PC-3 (cell line): ENCODE measurements around the gene CCL21. TPM values are rescaled to one million over a fixed set of nuclear protein-coding genes. Genes with fewer than 3 reads are reported as not detected.

Experiments
- ATAC-seq: fragments of 200-7000 bp; cut with Tn5 transposase; 2 replicates; pipeline ENCODE4 v1.9.1; 2020; ENCODE audit warnings: mild to moderate bottlenecking, moderate library complexity
- BruUV-seq: library from RNA; stranded (reverse); fragments of 400-500 nt; replicated peaks from 2 replicates; lab custom pipeline; 2021; lab: Mats Ljungman, UMichigan
- CTCF ChIA-PET: fragments of 300-600 bp; sonication (Branson Sonifier 250); formaldehyde crosslinking; loops from one replicate; lab custom pipeline; 2022; ENCODE audit warnings: antibody characterized with exemption; lab: Charles Lee
- POLR2A ChIA-PET: fragments of 300-600 bp; sonication (Branson Sonifier 250); formaldehyde crosslinking; loops from one replicate; lab custom pipeline; 2022; ENCODE audit warnings: antibody characterized with exemption; ENCODE audit not compliant: unreplicated experiment; lab: Charles Lee
- DNase-seq: peaks from one replicate; pipeline ENCODE4 v3.0.0-alpha.2; 2015
- H2AFZ ChIP-seq: fragments of 300-600 bp; sonication (generic); 2 replicates; pipeline ENCODE4 v1.6.0; 2016; ENCODE audit warnings: antibody characterized with exemption, low read length
- H3F3A ChIP-seq: fragments of 300-600 bp; sonication (generic); one replicate; pipeline ENCODE4 v1.6.0; 2017; ENCODE audit warnings: antibody characterized with exemption, low read length, control low read depth, mild to moderate bottlenecking; ENCODE audit not compliant: unreplicated experiment
- H3K27ac ChIP-seq: fragments of 300-600 bp; sonication (generic); 2 replicates; pipeline ENCODE4 v1.5.1; 2016; ENCODE audit warnings: mild to moderate bottlenecking, low read length
- H3K27me3 ChIP-seq: fragments of 300-600 bp; sonication (generic); 2 replicates; pipeline ENCODE4 v1.6.1; 2016; ENCODE audit warnings: low read length, mixed read lengths
- H3K36me3 ChIP-seq: fragments of 300-600 bp; sonication (generic); 2 replicates; pipeline ENCODE4 v1.6.1; 2016; ENCODE audit warnings: low read depth, mixed run types, low read length, mixed read lengths
- H3K4me1 ChIP-seq: fragments of 300-600 bp; sonication (generic); 2 replicates; pipeline ENCODE4 v1.5.1; 2016; ENCODE audit warnings: low read length; ENCODE audit not compliant: insufficient read depth
- H3K4me2 ChIP-seq: fragments of 300-600 bp; sonication (generic); 2 replicates; pipeline ENCODE4 v1.6.0; 2016; ENCODE audit warnings: low read length
- H3K4me3 ChIP-seq: fragments of 300-600 bp; sonication (generic); 2 replicates; pipeline ENCODE4 v1.5.1; 2016; ENCODE audit warnings: mild to moderate bottlenecking, low read length, mixed read lengths
- H3K79me2 ChIP-seq: fragments of 300-600 bp; sonication (generic); 2 replicates; pipeline ENCODE4 v1.6.1; 2017; ENCODE audit warnings: low read length, mixed read lengths
- H3K9ac ChIP-seq: fragments of 300-600 bp; sonication (generic); 2 replicates; pipeline ENCODE4 v1.6.0; 2016; ENCODE audit warnings: mild to moderate bottlenecking, low read length
- H3K9me2 ChIP-seq: fragments of 300-600 bp; sonication (generic); replicated peaks from 2 replicates; pipeline ENCODE4 v1.6.1; 2016; ENCODE audit warnings: mixed run types, low read length, mixed read lengths
- H3K9me3 ChIP-seq: fragments of 300-600 bp; sonication (generic); 2 replicates; pipeline ENCODE4 v1.6.1; 2016; ENCODE audit warnings: low read length, mixed read lengths
- H4K20me1 ChIP-seq: fragments of 300-600 bp; sonication (generic); 2 replicates; pipeline ENCODE4 v1.6.1; 2016; ENCODE audit warnings: low read length, mixed read lengths
- CTCF ChIP-seq: fragments of 300-600 bp; sonication (generic); conservative IDR thresholded peaks from 2 replicates; pipeline ENCODE4 v1.5.1; 2017; ENCODE audit warnings: antibody characterized with exemption, low read depth, mild to moderate bottlenecking, low read length
- EZH2 ChIP-seq: fragments of 300-600 bp; sonication (generic); IDR thresholded peaks from one replicate; pipeline ENCODE4 v1.6.1; 2017; ENCODE audit warnings: antibody characterized with exemption, mild to moderate bottlenecking, low read length; ENCODE audit not compliant: unreplicated experiment
- EZH2phosphoT487 ChIP-seq: fragments of 300-600 bp; sonication (generic); IDR thresholded peaks from 2 replicates; pipeline ENCODE4 v1.6.1; 2018; ENCODE audit warnings: mild to moderate bottlenecking, antibody characterized with exemption, low read length, borderline replicate concordance
- intact Hi-C: fragments of 100-400 bp; cut with micrococcal nuclease; formaldehyde crosslinking; loops from 2 replicates; pipeline ENCODE4 v1.9.0; 2023
- total RNA-seq: library from RNA; depleted of rRNA; stranded (reverse); fragments of >200 nt; gene quantifications from 2 replicates; pipeline ENCODE4 v1.2.3, GENCODE V29; 2014

The CCL21 gene
- total RNA-seq, 1 experiment from 2014 or later = not detected

- intact Hi-C loops = no loop called here
- ChIA-PET POLR2A (no interaction called here), CTCF (no interaction called here)
These were observed 27.8 kb upstream of the CCL21 start for GRCh38 chr9:34737677-34738260.

GRCh38 chr9:34734720-34735119 is 24.8 kb upstream of the CCL21 start:
- no TSS peak for BruUV-seq
- H3K9ac ChIP-seq = no peak overlapping the region
- H3K9me3 ChIP-seq = no peaks in the 10 kb centered on the region
- H3K79me2 ChIP-seq = no peaks in the 10 kb centered on the region
- no peaks in the 10 kb centered on the region for H3K36me3 ChIP-seq
- H3K4me3 ChIP-seq = no peak overlapping the region
- H3F3A ChIP-seq = no peaks in the 10 kb centered on the region
- intact Hi-C loops = no loop called here
- no peaks in the 10 kb centered on the region for H3K4me1 ChIP-seq
- H4K20me1 ChIP-seq = no peaks in the 10 kb centered on the region
- no peak overlapping the region for H3K4me2 ChIP-seq
- TF ChIP-seq EZH2 = no peak
- no peak for TF ChIP-seq EZH2phosphoT487
- no peak for TF ChIP-seq CTCF
- POLR2A ChIA-PET = no interaction called here
- DNase-seq (no peak), ATAC-seq (no peak)
- no peak overlapping the region for H3K27ac ChIP-seq
- H3K9me2 ChIP-seq = no peaks in the 10 kb centered on the region
- H3K27me3 ChIP-seq = peaks cover 3% of the 10 kb centered on the region; the same call in 1 of the 2 replicates
- no peak overlapping the region for H2AFZ ChIP-seq
- CTCF ChIA-PET = interaction anchor here (0.6 to 0.9 kb wide), 2 partner anchors 32 to 225 kb away, joined by 3 to 8 read pairs; no protein-coding TSS in a partner anchor

More at GRCh38 chr9:34737677-34738260, 27.8 kb upstream of the CCL21 start:
- no peak overlapping the region for H3K4me3 ChIP-seq
- H4K20me1 ChIP-seq = no peaks in the 10 kb centered on the region
- BruUV-seq = no TSS peak
- no peak overlapping the region for H3K27ac ChIP-seq
- no peaks in the 10 kb centered on the region for H3K79me2 ChIP-seq
- no peaks in the 10 kb centered on the region for H3F3A ChIP-seq
- TF ChIP-seq EZH2 = no peak
- no peaks in the 10 kb centered on the region for H3K9me3 ChIP-seq
- ATAC-seq (no peak), DNase-seq (no peak)
- no peaks in the 10 kb centered on the region for H3K9me2 ChIP-seq
- no peak overlapping the region for H3K4me2 ChIP-seq
- H2AFZ ChIP-seq = no peak overlapping the region
- no peaks in the 10 kb centered on the region for H3K4me1 ChIP-seq
- no peaks in the 10 kb centered on the region for H3K36me3 ChIP-seq
- no peak overlapping the region for H3K9ac ChIP-seq
- H3K27me3 ChIP-seq = peaks cover 3% of the 10 kb centered on the region; the same call in 1 of the 2 replicates

GRCh38 chr9:34732886-34733285 is 22.9 kb upstream of the CCL21 start:
- TF ChIP-seq CTCF (no peak), EZH2phosphoT487 (no peak), EZH2 (no peak)
- Histone ChIP-seq H3K9ac (no peak overlapping the region), H3K27me3 (peaks cover 3% of the 10 kb centered on the region; the same call in 1 of the 2 replicates), H3K79me2 (no peaks in the 10 kb centered on the region), H3K36me3 (no peaks in the 10 kb centered on the region), H4K20me1 (no peaks in the 10 kb centered on the region), H3K9me3 (no peaks in the 10 kb centered on the region), H3K9me2 (no peaks in the 10 kb centered on the region), H3K4me2 (no peak overlapping the region), H3K27ac (no peak overlapping the region), H2AFZ (no peak overlapping the region), H3F3A (no peaks in the 10 kb centered on the region), H3K4me3 (no peak overlapping the region), H3K4me1 (no peaks in the 10 kb centered on the region)
- ChIA-PET CTCF (no interaction called here), POLR2A (no interaction called here)
- no TSS peak for BruUV-seq
- DNase-seq = peak; percentile 11
- ATAC-seq = no peak
- intact Hi-C loops = no loop called here
